ENCODE measurements around the gene C1orf116.

C1orf116 gene

GRCh38 chr1:207060596-207060995, 28.0 kb upstream of the C1orf116 start:
- no peak overlapping the region for H3K4me3 ChIP-seq (ENCODE audit: control insufficient read depth, low read depth, low read length)
- DNase-seq (ENCODE audit: low read depth): no peak
- TF ChIP-seq CTCF (conservative IDR thresholded peaks at IDR 0.05; ENCODE audit: control insufficient read depth, insufficient read depth, low read depth, low read length): no peak

- H3K4me3 ChIP-seq (ENCODE audit: control insufficient read depth, low read depth, low read length): no peak overlapping the region
- no peak for DNase-seq (ENCODE audit: low read depth)
- TF ChIP-seq CTCF (conservative IDR thresholded peaks at IDR 0.05; ENCODE audit: control insufficient read depth, insufficient read depth, low read depth, low read length): no peak
These were observed 27.3 kb upstream of the C1orf116 start for GRCh38 chr1:207059881-207060280.

- no peak for DNase-seq (ENCODE audit: low read depth)
- H3K4me3 ChIP-seq (ENCODE audit: control insufficient read depth, low read depth, low read length): no peak overlapping the region
- TF ChIP-seq CTCF (conservative IDR thresholded peaks at IDR 0.05; ENCODE audit: control insufficient read depth, insufficient read depth, low read depth, low read length): no peak
These were observed 26.6 kb upstream of the C1orf116 start for GRCh38 chr1:207058878-207059867.

- H3K4me3 ChIP-seq (ENCODE audit: control insufficient read depth, low read depth, low read length): no peak overlapping the region
- no peak for DNase-seq (ENCODE audit: low read depth)
These were observed 25.7 kb upstream of the C1orf116 start for GRCh38 chr1:207058252-207058651.

GRCh38 chr1:207056673-207057072, 24.1 kb upstream of the C1orf116 start:
- TF ChIP-seq CTCF (conservative IDR thresholded peaks at IDR 0.05; ENCODE audit: control insufficient read depth, insufficient read depth, low read depth, low read length): no peak
- H3K4me3 ChIP-seq (ENCODE audit: control insufficient read depth, low read depth, low read length): no peak overlapping the region
- no peak for DNase-seq (ENCODE audit: low read depth)

More at GRCh38 chr1:207058252-207058651, 25.7 kb upstream of the C1orf116 start:
- TF ChIP-seq CTCF (conservative IDR thresholded peaks at IDR 0.05; ENCODE audit: control insufficient read depth, insufficient read depth, low read depth, low read length): no peak

- no peak overlapping the region for H3K4me3 ChIP-seq (ENCODE audit: control insufficient read depth, low read depth, low read length)
- no peak for TF ChIP-seq CTCF (conservative IDR thresholded peaks at IDR 0.05; ENCODE audit: control insufficient read depth, insufficient read depth, low read depth, low read length)
- no peak for DNase-seq (ENCODE audit: low read depth)
These were observed 22.9 kb upstream of the C1orf116 start for GRCh38 chr1:207055386-207056001.
